ENCODE results near the gene PTPRE.

PTPRE gene

GRCh38 chr10:127908959-127909267 lies 2.0 kb downstream of the PTPRE start:
- DNase-seq (ENCODE audit: low read depth in 1 of 2, low spot score in 1 of 2) = no peak
- Histone ChIP-seq H3K4me3 (replicated peaks; ENCODE audit: insufficient read depth, low read length) (no peak overlapping the region), H3K27ac (replicated peaks) (no peak overlapping the region), H3K27me3 (ENCODE audit: insufficient read depth, poor library complexity, severe bottlenecking) (peaks cover 10% of the 10 kb centered on the region)
- TF ChIP-seq GABPA (IDR thresholded peaks at IDR 0.05; ENCODE audit: low read depth) (no peak), SPI1 (IDR thresholded peaks at IDR 0.05; ENCODE audit: borderline replicate concordance, low read depth) (no peak), CTCF (IDR thresholded peaks at IDR 0.05; ENCODE audit: insufficient read depth, low read length) (no peak), POLR2AphosphoS5 (IDR thresholded peaks at IDR 0.05; ENCODE audit: low read depth) (no peak)
- TF ChIP-seq, protein P1, sequence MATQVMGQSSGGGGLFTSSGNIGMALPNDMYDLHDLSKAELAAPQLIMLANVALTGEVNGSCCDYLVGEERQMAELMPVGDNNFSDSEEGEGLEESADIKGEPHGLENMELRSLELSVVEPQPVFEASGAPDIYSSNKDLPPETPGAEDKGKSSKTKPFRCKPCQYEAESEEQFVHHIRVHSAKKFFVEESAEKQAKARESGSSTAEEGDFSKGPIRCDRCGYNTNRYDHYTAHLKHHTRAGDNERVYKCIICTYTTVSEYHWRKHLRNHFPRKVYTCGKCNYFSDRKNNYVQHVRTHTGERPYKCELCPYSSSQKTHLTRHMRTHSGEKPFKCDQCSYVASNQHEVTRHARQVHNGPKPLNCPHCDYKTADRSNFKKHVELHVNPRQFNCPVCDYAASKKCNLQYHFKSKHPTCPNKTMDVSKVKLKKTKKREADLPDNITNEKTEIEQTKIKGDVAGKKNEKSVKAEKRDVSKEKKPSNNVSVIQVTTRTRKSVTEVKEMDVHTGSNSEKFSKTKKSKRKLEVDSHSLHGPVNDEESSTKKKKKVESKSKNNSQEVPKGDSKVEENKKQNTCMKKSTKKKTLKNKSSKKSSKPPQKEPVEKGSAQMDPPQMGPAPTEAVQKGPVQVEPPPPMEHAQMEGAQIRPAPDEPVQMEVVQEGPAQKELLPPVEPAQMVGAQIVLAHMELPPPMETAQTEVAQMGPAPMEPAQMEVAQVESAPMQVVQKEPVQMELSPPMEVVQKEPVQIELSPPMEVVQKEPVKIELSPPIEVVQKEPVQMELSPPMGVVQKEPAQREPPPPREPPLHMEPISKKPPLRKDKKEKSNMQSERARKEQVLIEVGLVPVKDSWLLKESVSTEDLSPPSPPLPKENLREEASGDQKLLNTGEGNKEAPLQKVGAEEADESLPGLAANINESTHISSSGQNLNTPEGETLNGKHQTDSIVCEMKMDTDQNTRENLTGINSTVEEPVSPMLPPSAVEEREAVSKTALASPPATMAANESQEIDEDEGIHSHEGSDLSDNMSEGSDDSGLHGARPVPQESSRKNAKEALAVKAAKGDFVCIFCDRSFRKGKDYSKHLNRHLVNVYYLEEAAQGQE (IDR thresholded peaks at IDR 0.05; ENCODE audit: insufficient replicate concordance, low read depth) = no peak

DNA sequence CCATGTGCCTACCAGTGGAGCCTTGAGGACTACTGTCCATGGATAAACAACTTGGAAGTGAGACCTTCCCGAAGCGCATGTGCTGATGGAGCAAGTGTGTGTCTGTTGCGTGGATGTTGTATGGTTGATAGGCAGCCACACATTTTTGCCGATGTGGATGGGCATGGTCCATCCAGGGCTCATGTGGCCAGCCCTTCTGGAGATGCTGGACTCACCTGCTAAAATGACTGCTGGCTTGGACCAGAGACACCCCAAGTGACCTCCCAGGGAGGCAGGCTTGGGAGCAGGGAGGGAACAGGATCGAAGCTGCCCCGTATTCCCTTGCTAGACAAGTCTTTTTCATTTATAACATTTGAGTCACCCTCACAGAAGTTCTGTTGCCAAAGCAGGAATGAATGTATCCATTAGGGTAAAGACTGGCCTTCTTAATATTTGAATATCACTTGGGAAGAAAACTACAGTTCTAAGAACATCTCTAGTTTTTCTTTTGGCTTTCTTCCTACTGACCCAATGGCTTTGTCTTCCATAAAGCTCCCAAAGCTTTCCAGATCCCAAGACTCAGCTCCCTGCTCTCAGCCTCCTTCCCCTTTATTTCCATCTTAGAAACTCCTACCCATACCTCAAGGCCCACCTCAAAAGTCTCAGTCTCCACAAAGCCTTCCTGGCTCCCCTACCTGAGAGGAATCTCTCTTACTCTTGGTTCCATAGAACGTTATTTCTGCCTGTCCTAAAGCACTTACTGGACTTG lies 3.0 kb downstream of the PTPRE start:
- no peak overlapping the region for H3K4me3 ChIP-seq (replicated peaks; ENCODE audit: insufficient read depth, low read length)
- peaks cover 10% of the 10 kb centered on the region for H3K27me3 ChIP-seq (ENCODE audit: insufficient read depth, poor library complexity, severe bottlenecking)
- no peak for DNase-seq (ENCODE audit: low read depth in 1 of 2, low spot score in 1 of 2)
- TF ChIP-seq, protein P1 (IDR thresholded peaks at IDR 0.05; ENCODE audit: insufficient replicate concordance, low read depth) = no peak
- no peak for TF ChIP-seq GABPA (IDR thresholded peaks at IDR 0.05; ENCODE audit: low read depth)
- no peak for TF ChIP-seq POLR2AphosphoS5 (IDR thresholded peaks at IDR 0.05; ENCODE audit: low read depth)
- TF ChIP-seq CTCF (IDR thresholded peaks at IDR 0.05; ENCODE audit: insufficient read depth, low read length) = no peak
- TF ChIP-seq SPI1 (IDR thresholded peaks at IDR 0.05; ENCODE audit: borderline replicate concordance, low read depth) = no peak
- no peak overlapping the region for H3K27ac ChIP-seq (replicated peaks)

DNA sequence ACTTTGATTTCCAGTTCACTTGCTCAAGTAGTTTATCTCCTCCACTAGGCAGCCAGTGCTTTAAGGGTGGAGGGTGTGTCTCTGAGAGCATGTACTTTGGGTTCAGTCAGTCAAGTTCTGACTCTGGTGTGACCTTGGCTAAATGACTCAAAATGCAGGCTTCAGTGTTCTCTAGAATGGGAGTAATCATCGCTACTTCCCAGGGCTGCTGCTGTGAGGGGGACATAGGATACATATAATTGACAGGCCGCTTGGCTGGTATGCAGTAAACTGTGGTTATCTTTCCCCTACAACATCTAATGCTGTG lies 3.5 kb downstream of the PTPRE start:
- TF ChIP-seq SPI1 (IDR thresholded peaks at IDR 0.05; ENCODE audit: borderline replicate concordance, low read depth) = no peak
- TF ChIP-seq, protein P1 (IDR thresholded peaks at IDR 0.05; ENCODE audit: insufficient replicate concordance, low read depth) = no peak
- no peak for TF ChIP-seq CTCF (IDR thresholded peaks at IDR 0.05; ENCODE audit: insufficient read depth, low read length)
- no peak for TF ChIP-seq POLR2AphosphoS5 (IDR thresholded peaks at IDR 0.05; ENCODE audit: low read depth)
- TF ChIP-seq GABPA (IDR thresholded peaks at IDR 0.05; ENCODE audit: low read depth) = no peak
- H3K4me3 ChIP-seq (replicated peaks; ENCODE audit: insufficient read depth, low read length) = no peak overlapping the region
- peaks cover 10% of the 10 kb centered on the region for H3K27me3 ChIP-seq (ENCODE audit: insufficient read depth, poor library complexity, severe bottlenecking)
- H3K27ac ChIP-seq (replicated peaks) = no peak overlapping the region
- no peak for DNase-seq (ENCODE audit: low read depth in 1 of 2, low spot score in 1 of 2)

Measured in HL-60 (cell line).